NCI-H748 (cell line): Measurements from ENCODE around the gene BOLL.
"Not testable (repeated sequence)": the region's sequence is repeated elsewhere in the genome, so short reads cannot be mapped to it uniquely, and the experiment has no call there.

Experiments
- DNase-seq: peaks from one replicate; lab custom pipeline; 2025; ENCODE audit not compliant: unreplicated experiment; lab: John Stamatoyannopoulos, UW

Gene BOLL

GRCh38 chr2:197707316-197708213 lies 77.6 kb downstream of the BOLL start:
- peak; percentile 58 for DNase-seq

DNA sequence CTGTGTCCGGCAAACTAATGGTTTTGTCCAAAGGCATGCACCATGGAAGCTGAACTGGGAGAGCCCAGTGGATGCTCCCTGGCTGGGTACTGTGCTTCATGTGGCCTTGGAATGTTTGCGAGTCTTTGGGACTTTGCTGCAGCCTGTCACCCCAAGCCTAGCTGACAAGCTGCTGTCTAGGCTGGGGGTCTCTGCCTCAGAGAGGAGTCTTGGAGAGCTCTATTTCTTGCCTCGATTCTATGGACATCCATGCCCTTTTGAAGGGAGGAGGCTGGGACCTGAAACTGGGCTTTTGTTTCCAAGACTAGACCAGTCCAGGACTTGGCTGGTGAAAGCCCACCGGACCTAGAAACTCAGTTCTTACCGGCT lies 78.3 kb downstream of the BOLL start:
- no peak for DNase-seq

- DNase-seq = no peak
These were observed 78.9 kb downstream of the BOLL start for GRCh38 chr2:197705912-197706838.

GRCh38 chr2:197705121-197705911 lies 79.8 kb downstream of the BOLL start, which contains the start of gene MARS2:
TSS of gene MARS2 (plus strand) at chr2:197705369. CDS start at chr2:197705406, 37 bp downstream.
- peak; percentile 96 for DNase-seq

GRCh38 chr2:197704434-197705120 lies 80.5 kb downstream of the BOLL start:
- DNase-seq = no peak

GRCh38 chr2:197700960-197701359 lies 84.2 kb downstream of the BOLL start:
- no peak for DNase-seq

DNA sequence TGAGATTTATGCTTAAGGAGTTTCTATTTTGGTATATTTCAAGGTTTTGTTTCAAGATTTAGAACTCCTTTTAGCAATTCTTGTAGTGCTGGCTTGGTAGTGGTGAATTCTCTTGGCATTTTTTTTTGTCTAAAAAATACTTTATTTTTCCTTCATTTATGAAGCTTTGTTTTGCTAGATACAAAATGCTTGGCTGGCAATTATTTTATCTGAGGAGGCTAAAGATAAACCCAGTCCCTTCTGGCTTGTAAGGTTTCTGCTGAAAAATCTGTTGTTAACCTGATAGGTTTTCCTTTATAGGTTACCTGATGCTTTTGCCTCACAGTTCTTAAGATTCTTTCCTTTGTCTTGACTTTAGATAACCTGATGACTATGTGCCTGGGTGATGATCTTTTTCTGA lies 85.4 kb downstream of the BOLL start:
- DNase-seq = not testable (repeated sequence)

- DNase-seq = not testable (repeated sequence)
These were observed 88.5 kb downstream of the BOLL start for GRCh38 chr2:197696571-197696970.

DNA sequence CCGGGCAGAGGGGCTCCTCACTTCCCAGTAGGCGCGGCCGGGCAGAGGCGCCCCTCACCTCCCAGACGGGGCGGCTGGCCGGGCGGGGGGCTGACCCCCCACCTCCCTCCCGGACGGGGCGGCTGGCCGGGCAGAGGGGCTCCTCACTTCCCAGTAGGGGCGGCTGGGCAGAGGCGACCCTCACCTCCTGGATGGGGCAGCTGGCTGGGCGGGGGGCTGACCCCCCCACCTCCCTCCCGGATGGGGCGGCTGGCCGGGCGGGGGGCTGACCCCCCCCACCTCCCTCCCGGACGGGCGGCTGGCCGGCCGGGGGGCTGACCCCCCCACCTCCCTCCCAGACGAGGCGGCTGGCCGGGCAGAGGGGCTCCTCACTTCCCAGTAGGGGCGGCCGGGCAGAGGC lies 89.1 kb downstream of the BOLL start:
- DNase-seq = not testable (repeated sequence)

DNA sequence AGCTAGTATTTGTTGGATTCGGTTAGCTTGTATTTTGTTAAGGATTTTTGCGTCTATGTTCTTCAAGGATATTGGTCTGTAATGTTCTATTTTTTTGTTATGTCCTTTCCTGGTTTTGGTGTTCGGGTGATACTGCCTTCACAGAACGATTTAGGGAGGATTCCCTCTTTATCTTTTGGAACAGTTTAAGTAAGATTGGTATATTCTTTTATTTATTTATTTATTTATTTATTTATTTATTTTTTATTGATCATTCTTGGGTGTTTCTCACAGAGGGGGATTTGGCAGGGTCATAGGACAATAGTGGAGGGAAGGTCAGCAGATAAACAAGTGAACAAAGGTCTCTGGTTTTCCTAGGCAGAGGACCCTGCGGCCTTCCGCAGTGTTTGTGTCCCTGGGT lies 89.9 kb downstream of the BOLL start:
- DNase-seq = not testable (repeated sequence)

- no peak for DNase-seq
These were observed 107.6 kb downstream of the BOLL start for GRCh38 chr2:197677483-197677882.

DNA sequence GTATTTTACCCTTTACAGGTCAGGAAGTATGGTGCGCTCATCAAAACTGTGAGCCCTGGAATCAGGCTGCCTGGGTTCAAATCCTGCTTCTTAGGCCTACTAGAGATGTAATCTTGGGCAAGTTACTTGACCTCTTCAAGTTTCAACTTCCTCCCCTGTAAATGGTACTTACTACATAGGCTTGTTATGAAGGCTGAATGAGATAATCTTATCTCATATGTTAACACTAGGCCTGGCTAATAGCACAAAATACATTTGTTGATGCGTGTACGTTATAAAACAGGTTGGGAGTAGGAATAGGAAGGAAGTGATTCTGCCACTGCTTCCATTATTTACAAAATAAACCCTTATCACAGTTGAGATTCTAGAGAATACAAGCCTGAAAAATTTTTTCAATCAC lies 108.1 kb downstream of the BOLL start:
- no peak for DNase-seq
